Measurements from ENCODE around the gene TRMT61A. TPM values are rescaled to one million over a fixed set of nuclear protein-coding genes. Genes with fewer than 3 reads are reported as not detected.

TRMT61A gene
- 7.2 TPM for total RNA-seq

- H3K27me3 ChIP-seq (ENCODE audit: insufficient read depth, low read length): peaks cover 8% of the 10 kb centered on the region
- peak within 1 kb of the TSS; percentile 74 for H3K4me3 ChIP-seq (ENCODE audit: low read length)
- no peaks in the 10 kb centered on the region for H3K9me3 ChIP-seq (ENCODE audit: low read depth, low read length)
- peaks cover 42% of the 10 kb centered on the region for H3K4me1 ChIP-seq (ENCODE audit: insufficient read depth, low read length)
Observed at GRCh38 chr14:103528587-103529382, at the start of gene TRMT61A. TSS of gene TRMT61A (plus strand) at chr14:103529196. CDS start at chr14:103529979, 783 bp downstream.

- no peaks in the 10 kb centered on the region for H3K27me3 ChIP-seq (ENCODE audit: insufficient read depth, low read length)
- H3K4me3 ChIP-seq (ENCODE audit: low read length): no peak overlapping the region
- peaks cover 13% of the 10 kb centered on the region for H3K4me1 ChIP-seq (ENCODE audit: insufficient read depth, low read length)
- no peaks in the 10 kb centered on the region for H3K9me3 ChIP-seq (ENCODE audit: low read depth, low read length)
Observed at GRCh38 chr14:103480595-103480994, 48.4 kb upstream of the TRMT61A start.

- H3K4me3 ChIP-seq (ENCODE audit: low read length): no peak overlapping the region
- no peaks in the 10 kb centered on the region for H3K9me3 ChIP-seq (ENCODE audit: low read depth, low read length)
- no peaks in the 10 kb centered on the region for H3K27me3 ChIP-seq (ENCODE audit: insufficient read depth, low read length)
- peaks cover 13% of the 10 kb centered on the region for H3K4me1 ChIP-seq (ENCODE audit: insufficient read depth, low read length)
Observed at GRCh38 chr14:103483600-103483999, 45.4 kb upstream of the TRMT61A start.

- Histone ChIP-seq H3K9me3 (ENCODE audit: low read depth, low read length) (no peaks in the 10 kb centered on the region), H3K4me3 (ENCODE audit: low read length) (no peak overlapping the region), H3K4me1 (ENCODE audit: insufficient read depth, low read length) (peaks cover 5% of the 10 kb centered on the region), H3K27me3 (ENCODE audit: insufficient read depth, low read length) (no peaks in the 10 kb centered on the region)
Observed at GRCh38 chr14:103485504-103485903, 43.5 kb upstream of the TRMT61A start.

GRCh38 chr14:103488071-103488470 is 40.9 kb upstream of the TRMT61A start:
- Histone ChIP-seq H3K4me3 (ENCODE audit: low read length) (no peak overlapping the region), H3K27me3 (ENCODE audit: insufficient read depth, low read length) (no peaks in the 10 kb centered on the region)

GRCh38 chr14:103488960-103489359 is 40.0 kb upstream of the TRMT61A start:
- no peaks in the 10 kb centered on the region for H3K9me3 ChIP-seq (ENCODE audit: low read depth, low read length)
- no peak overlapping the region for H3K4me3 ChIP-seq (ENCODE audit: low read length)
- H3K27me3 ChIP-seq (ENCODE audit: insufficient read depth, low read length): no peaks in the 10 kb centered on the region
- H3K4me1 ChIP-seq (ENCODE audit: insufficient read depth, low read length): no peaks in the 10 kb centered on the region

More at GRCh38 chr14:103488071-103488470, 40.9 kb upstream of the TRMT61A start:
- no peaks in the 10 kb centered on the region for H3K9me3 ChIP-seq (ENCODE audit: low read depth, low read length)
- no peaks in the 10 kb centered on the region for H3K4me1 ChIP-seq (ENCODE audit: insufficient read depth, low read length)

- Histone ChIP-seq H3K4me1 (ENCODE audit: insufficient read depth, low read length) (no peaks in the 10 kb centered on the region), H3K9me3 (ENCODE audit: low read depth, low read length) (no peaks in the 10 kb centered on the region), H3K27me3 (ENCODE audit: insufficient read depth, low read length) (no peaks in the 10 kb centered on the region), H3K4me3 (ENCODE audit: low read length) (no peak overlapping the region)
Observed at GRCh38 chr14:103489621-103490020, 39.4 kb upstream of the TRMT61A start.

- Histone ChIP-seq H3K9me3 (ENCODE audit: low read depth, low read length) (no peaks in the 10 kb centered on the region), H3K4me3 (ENCODE audit: low read length) (no peak overlapping the region), H3K27me3 (ENCODE audit: insufficient read depth, low read length) (no peaks in the 10 kb centered on the region), H3K4me1 (ENCODE audit: insufficient read depth, low read length) (no peaks in the 10 kb centered on the region)
Observed at GRCh38 chr14:103491691-103492090, 37.3 kb upstream of the TRMT61A start.

GRCh38 chr14:103492156-103492925 is 36.7 kb upstream of the TRMT61A start:
- Histone ChIP-seq H3K4me3 (ENCODE audit: low read length) (no peak overlapping the region), H3K9me3 (ENCODE audit: low read depth, low read length) (no peaks in the 10 kb centered on the region), H3K4me1 (ENCODE audit: insufficient read depth, low read length) (no peaks in the 10 kb centered on the region), H3K27me3 (ENCODE audit: insufficient read depth, low read length) (no peaks in the 10 kb centered on the region)

GRCh38 chr14:103495854-103496253 is 33.1 kb upstream of the TRMT61A start:
- no peak overlapping the region for H3K4me3 ChIP-seq (ENCODE audit: low read length)
- H3K27me3 ChIP-seq (ENCODE audit: insufficient read depth, low read length): no peaks in the 10 kb centered on the region
- no peaks in the 10 kb centered on the region for H3K9me3 ChIP-seq (ENCODE audit: low read depth, low read length)
- no peaks in the 10 kb centered on the region for H3K4me1 ChIP-seq (ENCODE audit: insufficient read depth, low read length)

GRCh38 chr14:103496776-103497175 is 32.2 kb upstream of the TRMT61A start:
- Histone ChIP-seq H3K27me3 (ENCODE audit: insufficient read depth, low read length) (no peaks in the 10 kb centered on the region), H3K9me3 (ENCODE audit: low read depth, low read length) (no peaks in the 10 kb centered on the region), H3K4me3 (ENCODE audit: low read length) (no peak overlapping the region), H3K4me1 (ENCODE audit: insufficient read depth, low read length) (no peaks in the 10 kb centered on the region)

- Histone ChIP-seq H3K4me1 (ENCODE audit: insufficient read depth, low read length) (no peaks in the 10 kb centered on the region), H3K27me3 (ENCODE audit: insufficient read depth, low read length) (no peaks in the 10 kb centered on the region), H3K4me3 (ENCODE audit: low read length) (no peak overlapping the region), H3K9me3 (ENCODE audit: low read depth, low read length) (no peaks in the 10 kb centered on the region)
Observed at GRCh38 chr14:103499709-103500108, 29.3 kb upstream of the TRMT61A start.

GRCh38 chr14:103500148-103500990 is 28.6 kb upstream of the TRMT61A start:
- Histone ChIP-seq H3K27me3 (ENCODE audit: insufficient read depth, low read length) (no peaks in the 10 kb centered on the region), H3K9me3 (ENCODE audit: low read depth, low read length) (no peaks in the 10 kb centered on the region), H3K4me1 (ENCODE audit: insufficient read depth, low read length) (no peaks in the 10 kb centered on the region), H3K4me3 (ENCODE audit: low read length) (no peak overlapping the region)

- Histone ChIP-seq H3K4me3 (ENCODE audit: low read length) (no peak overlapping the region), H3K4me1 (ENCODE audit: insufficient read depth, low read length) (no peaks in the 10 kb centered on the region), H3K9me3 (ENCODE audit: low read depth, low read length) (no peaks in the 10 kb centered on the region), H3K27me3 (ENCODE audit: insufficient read depth, low read length) (no peaks in the 10 kb centered on the region)
Observed at GRCh38 chr14:103501041-103501870, 27.7 kb upstream of the TRMT61A start.
